Stimulated activated CD4-positive, alpha-beta T cell treated with anti-CD3 and anti-CD28 coated beads, Interleukin-2, amount 100 ng/mL, for 4 hours (primary cell): ENCODE results near the gene CLNK.

Source experiments
- DNase-seq: peaks from one replicate; pipeline ENCODE4 v3.0.0-alpha.2; 2020; ENCODE audit warnings: low read depth

CLNK gene

GRCh38 chr4:10455133-10455532 lies 229.4 kb downstream of the CLNK start:
- DNase-seq, result no peak

DNA sequence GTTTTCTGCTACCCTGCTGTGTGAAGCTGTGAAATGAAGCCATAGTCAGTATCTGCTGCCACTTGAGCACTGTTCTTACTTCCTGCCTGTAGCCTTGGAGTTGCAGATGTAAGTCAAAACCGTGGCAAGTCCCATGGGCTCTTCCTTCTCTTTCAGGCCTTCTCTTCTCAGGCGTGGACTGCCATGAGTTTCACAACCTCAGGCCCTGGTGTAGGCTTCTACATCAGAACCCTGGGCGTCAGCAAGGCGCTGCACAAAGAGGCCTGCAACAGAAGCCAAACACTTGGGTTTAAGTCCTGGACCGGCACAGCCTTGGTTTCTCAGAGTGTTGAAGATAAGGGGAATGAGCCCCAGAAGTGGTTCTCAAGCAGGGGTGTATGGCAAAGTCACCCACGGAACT lies 229.8 kb downstream of the CLNK start:
- no peak for DNase-seq

DNA sequence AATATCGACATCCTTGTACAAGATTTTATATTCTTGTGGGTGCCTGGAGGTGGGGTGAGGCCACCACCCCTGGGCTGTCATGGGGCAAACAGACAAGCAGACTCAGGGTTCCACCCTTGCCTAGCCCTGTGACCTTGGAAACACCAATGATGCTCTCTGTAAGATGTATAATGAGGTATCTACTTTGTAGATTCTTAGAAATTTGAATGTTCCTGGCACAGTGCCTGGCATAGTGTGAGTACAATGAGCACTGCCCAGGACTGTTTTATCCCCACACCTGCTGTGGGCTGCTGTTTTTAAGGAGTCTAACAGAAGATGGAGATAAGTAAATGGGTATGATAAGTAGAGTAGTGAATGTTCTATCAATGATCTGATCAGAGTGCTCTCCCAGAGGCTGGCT lies 230.4 kb downstream of the CLNK start:
- no peak for DNase-seq

DNA sequence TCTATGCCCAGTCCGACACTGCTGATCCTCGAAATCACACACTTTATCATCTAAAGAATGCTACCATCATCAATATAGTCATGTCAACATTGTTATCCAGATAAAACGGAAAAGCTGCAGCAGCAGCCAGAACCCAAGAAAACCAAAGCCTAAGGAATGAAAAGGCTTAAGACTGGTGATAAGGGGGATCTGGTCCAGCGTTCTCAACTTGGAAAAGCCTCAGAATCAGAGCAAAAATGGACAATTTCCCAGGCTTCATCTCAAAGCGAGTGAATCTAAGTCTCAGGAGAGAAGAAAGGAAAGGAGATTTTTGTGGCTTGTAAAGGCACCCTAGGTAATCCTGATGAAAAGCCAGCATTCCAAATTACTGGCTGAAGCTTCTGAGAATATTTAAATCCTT lies 235.6 kb downstream of the CLNK start:
- no peak for DNase-seq

DNA sequence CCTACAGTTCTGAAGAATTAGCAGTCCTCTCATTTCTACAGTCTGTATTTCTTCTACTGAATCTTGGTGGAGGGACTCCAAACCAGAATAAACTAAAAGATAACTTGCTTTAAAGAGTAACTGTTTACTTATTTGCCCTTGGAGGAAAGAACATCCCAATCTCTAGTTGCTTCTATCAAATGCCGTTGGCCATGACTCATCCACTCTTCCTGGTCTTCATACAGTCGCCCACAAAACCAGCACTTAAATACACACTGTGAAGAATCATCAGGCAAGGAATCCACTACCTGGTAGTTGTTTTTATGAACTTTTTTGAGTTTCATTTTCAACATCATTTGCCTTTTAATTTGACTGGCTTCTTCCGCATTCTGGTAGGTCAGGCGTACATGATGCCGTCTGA lies 241.6 kb downstream of the CLNK start:
- DNase-seq, result no peak

GRCh38 chr4:10441512-10441911 lies 243.1 kb downstream of the CLNK start:
- DNase-seq, result no peak

GRCh38 chr4:10438924-10439323 lies 245.6 kb downstream of the CLNK start:
- no peak for DNase-seq

DNA sequence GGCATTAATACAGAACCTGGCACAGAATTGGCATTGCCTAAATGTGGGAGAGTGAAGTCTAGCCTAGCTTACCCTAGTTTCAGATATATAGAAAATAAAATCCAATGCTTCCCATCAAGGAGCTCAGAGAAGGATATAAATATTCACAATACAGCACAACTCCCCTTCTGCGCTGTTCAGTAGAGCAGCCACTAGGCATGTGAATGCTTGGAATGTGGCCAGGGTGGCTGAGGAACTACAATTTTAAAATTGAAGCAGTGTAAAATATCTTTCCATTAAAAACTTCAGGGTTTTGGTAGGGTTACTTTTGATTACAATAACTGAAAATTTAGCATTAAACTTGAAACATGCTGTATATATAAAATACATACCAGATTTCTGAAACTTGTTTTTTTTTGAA lies 246.8 kb downstream of the CLNK start:
- DNase-seq, result no peak
